ENCODE results near the gene PITRM1. TPM values are rescaled to one million over a fixed set of nuclear protein-coding genes. Genes with fewer than 3 reads are reported as not detected.

PITRM1 gene
- total and polyA plus RNA-seq, 8 donors, result 68.1 to 85.6 (median 71.8) TPM

- no peak for DNase-seq
- no peak for ATAC-seq
- H3K27ac ChIP-seq, result no peak overlapping the region
- H3K4me1 ChIP-seq, result no peaks in the 10 kb centered on the region
- intact Hi-C loops (cut with DNase I), result no loop called here
- no peaks in the 10 kb centered on the region for H3K27me3 ChIP-seq
- H3K36me3 ChIP-seq, result peaks cover 0 to 100% of the 10 kb centered on the region in 2 donors
- TF ChIP-seq CTCF (IDR thresholded peaks at IDR 0.05), result no peak
- H3K4me3 ChIP-seq, result no peak overlapping the region
- no peaks in the 10 kb centered on the region for H3K9me3 ChIP-seq
Observed at GRCh38 chr10:3140280-3140679, 32.3 kb downstream of the PITRM1 start.

DNA sequence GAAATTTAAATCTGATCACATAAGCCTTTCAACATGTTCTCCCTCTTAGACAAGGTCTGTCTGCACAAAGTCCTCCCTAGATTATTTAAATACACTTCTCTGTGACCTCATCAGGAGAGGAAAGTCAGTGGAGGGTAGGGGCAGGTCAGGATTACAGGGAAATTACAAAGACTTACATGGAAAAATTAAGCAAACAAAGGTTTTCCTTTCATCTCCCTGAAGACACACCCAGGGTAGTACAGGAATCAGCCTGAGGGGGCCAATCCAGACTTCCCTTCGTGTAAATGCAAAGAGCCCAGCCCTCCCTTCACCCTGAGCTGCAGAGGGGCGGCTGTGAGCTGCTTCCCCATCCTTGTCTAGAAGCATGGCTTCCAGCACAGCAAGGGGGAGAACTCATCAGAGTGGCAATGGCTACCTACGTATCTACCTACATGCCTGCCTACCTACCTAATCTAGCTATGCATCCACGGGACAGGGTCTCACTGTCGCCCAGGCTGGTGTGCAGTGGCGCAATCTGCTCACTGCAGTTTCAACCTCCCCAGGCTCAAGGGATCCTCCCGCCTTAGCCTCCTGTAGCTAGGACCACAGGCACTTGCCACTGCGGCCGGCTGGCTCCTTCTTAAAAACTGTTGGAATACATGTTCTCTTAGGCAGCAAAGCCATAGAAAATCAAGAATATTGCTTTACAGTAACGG is 33.2 kb downstream of the PITRM1 start:
- Histone ChIP-seq H3K36me3 (peaks cover 0 to 100% of the 10 kb centered on the region in 2 donors), H3K9me3 (no peaks in the 10 kb centered on the region), H3K4me3 (no peak overlapping the region), H3K27me3 (no peaks in the 10 kb centered on the region), H3K4me1 (no peaks in the 10 kb centered on the region), H3K27ac (no peak overlapping the region)
- ATAC-seq, result no peak
- no peak for DNase-seq
- intact Hi-C loops (cut with DNase I), result no loop called here
- no peak for TF ChIP-seq CTCF (IDR thresholded peaks at IDR 0.05)

DNA sequence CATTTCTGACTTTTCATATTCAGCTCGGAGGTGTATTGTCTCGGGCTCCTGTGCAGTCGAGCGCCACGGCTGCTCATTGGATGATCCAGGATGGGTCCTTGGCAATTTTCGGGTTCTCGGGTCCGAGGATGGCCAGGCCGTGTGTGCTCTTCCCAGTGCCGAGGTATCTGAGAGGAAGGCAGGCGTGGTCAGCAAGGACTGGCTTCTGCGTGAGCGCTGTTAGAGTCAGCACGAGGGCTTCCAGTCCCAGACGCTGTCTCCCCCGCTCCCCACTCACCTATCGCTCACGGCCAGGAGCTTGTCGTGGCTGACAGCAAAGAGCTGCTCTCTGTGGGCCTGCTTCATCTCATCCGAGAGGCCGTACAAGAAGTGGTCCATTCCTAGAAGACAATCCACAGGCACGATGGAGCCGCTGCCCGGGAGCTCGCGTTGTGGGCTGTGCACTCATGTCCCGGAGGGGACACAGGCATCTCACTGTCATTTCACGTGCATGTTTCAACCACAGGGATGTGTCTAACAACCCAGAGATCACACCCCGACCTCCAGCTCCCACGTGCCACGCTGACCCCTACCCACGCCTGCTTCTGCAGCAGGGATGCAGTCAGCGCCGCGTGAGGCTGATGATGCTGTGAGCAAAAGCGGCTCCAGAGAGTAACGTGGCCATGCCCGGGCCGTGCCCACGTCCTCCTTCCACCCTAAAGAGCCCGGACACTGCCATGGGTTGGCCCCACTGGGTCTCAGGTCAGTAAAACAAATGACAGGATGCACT is 34.4 kb downstream of the PITRM1 start:
- intact Hi-C loops (cut with DNase I), result no loop called here
- ATAC-seq, result no peak
- Histone ChIP-seq H3K9me3 (no peaks in the 10 kb centered on the region), H3K27ac (no peak overlapping the region), H3K4me3 (no peak overlapping the region), H3K4me1 (no peaks in the 10 kb centered on the region), H3K36me3 (peaks cover 0 to 100% of the 10 kb centered on the region in 2 donors), H3K27me3 (no peaks in the 10 kb centered on the region)
- no peak for TF ChIP-seq CTCF (IDR thresholded peaks at IDR 0.05)
- no peak for DNase-seq

- TF ChIP-seq CTCF (IDR thresholded peaks at IDR 0.05), result no peak
- Histone ChIP-seq H3K27me3 (no peaks in the 10 kb centered on the region), H3K4me1 (no peaks in the 10 kb centered on the region), H3K4me3 (no peak overlapping the region), H3K27ac (peak overlapping the region in 1 of 2 donors; percentile 13), H3K9me3 (no peaks in the 10 kb centered on the region), H3K36me3 (peaks cover 0 to 100% of the 10 kb centered on the region in 2 donors)
- DNase-seq (peak in 1 of 4 donors; percentile 46), ATAC-seq (peak; percentile 59)
- intact Hi-C loops (cut with DNase I), result no loop called here
Observed at GRCh38 chr10:3136763-3137611, 35.6 kb downstream of the PITRM1 start.

Measured in left lung (tissue), 10 donors.